IPS-20b (cell line): ENCODE results near the gene HMGXB4.
"Not testable (repeated sequence)": the region's sequence is repeated elsewhere in the genome, so short reads cannot be mapped to it uniquely, and the experiment has no call there.

Source experiments
- H3K27ac ChIP-seq: one replicate; pipeline ENCODE4 v1.5.1; 2013; ENCODE audit warnings: low read length
- H3K27me3 ChIP-seq: 2 replicates; pipeline ENCODE4 v1.6.1; 2013; ENCODE audit warnings: mild to moderate bottlenecking, low read length, inconsistent platforms; ENCODE audit not compliant: insufficient read depth
- H3K36me3 ChIP-seq: 2 replicates; pipeline ENCODE4 v1.6.1; 2013; ENCODE audit warnings: low read depth, mild to moderate bottlenecking, inconsistent platforms, low read length, moderate library complexity; ENCODE audit not compliant: insufficient read depth
- H3K4me1 ChIP-seq: 2 replicates; pipeline ENCODE4 v1.6.1; 2013; ENCODE audit warnings: mild to moderate bottlenecking, control low read depth, inconsistent platforms, low read length, moderate library complexity; ENCODE audit not compliant: insufficient read depth
- H3K4me3 ChIP-seq: 2 replicates; pipeline ENCODE4 v1.5.1; 2013; ENCODE audit warnings: mild to moderate bottlenecking, low read length, inconsistent platforms
- H3K9ac ChIP-seq: 2 replicates; pipeline ENCODE4 v1.6.1; 2013; ENCODE audit warnings: low read depth, mild to moderate bottlenecking, inconsistent platforms, low read length, moderate library complexity
- H3K9me3 ChIP-seq: 2 replicates; pipeline ENCODE4 v1.6.1; 2013; ENCODE audit warnings: mild to moderate bottlenecking, low read depth, low read length, inconsistent platforms; ENCODE audit not compliant: insufficient read depth

HMGXB4 gene

GRCh38 chr22:35225010-35225409 is 32.3 kb upstream of the HMGXB4 start:
- Histone ChIP-seq H3K27ac (no peak overlapping the region), H3K9ac (no peak overlapping the region), H3K9me3 (no peaks in the 10 kb centered on the region), H3K27me3 (no peaks in the 10 kb centered on the region), H3K36me3 (no peaks in the 10 kb centered on the region), H3K4me1 (peaks cover 4% of the 10 kb centered on the region; the same call in 1 of the 2 replicates), H3K4me3 (no peak overlapping the region)

GRCh38 chr22:35226958-35227647 is 30.2 kb upstream of the HMGXB4 start:
- Histone ChIP-seq H3K9ac (no peak overlapping the region), H3K4me1 (peaks cover 4% of the 10 kb centered on the region; the same call in 1 of the 2 replicates), H3K9me3 (no peaks in the 10 kb centered on the region), H3K27ac (no peak overlapping the region), H3K36me3 (no peaks in the 10 kb centered on the region), H3K27me3 (no peaks in the 10 kb centered on the region), H3K4me3 (no peak overlapping the region)

- Histone ChIP-seq H3K4me3 (no peak overlapping the region), H3K27ac (no peak overlapping the region)
Measured at GRCh38 chr22:35229865-35230264, 27.4 kb upstream of the HMGXB4 start.

GRCh38 chr22:35230417-35230816 is 26.9 kb upstream of the HMGXB4 start:
- Histone ChIP-seq H3K27me3 (no peaks in the 10 kb centered on the region), H3K36me3 (no peaks in the 10 kb centered on the region), H3K9me3 (no peaks in the 10 kb centered on the region; the same call in 1 of the 2 replicates), H3K4me1 (peaks cover 4% of the 10 kb centered on the region; the same call in 1 of the 2 replicates), H3K9ac (no peak overlapping the region), H3K27ac (no peak overlapping the region), H3K4me3 (no peak overlapping the region)

More at GRCh38 chr22:35229865-35230264, 27.4 kb upstream of the HMGXB4 start:
- H3K4me1 ChIP-seq: peaks cover 4% of the 10 kb centered on the region; the same call in 1 of the 2 replicates
- no peaks in the 10 kb centered on the region for H3K9me3 ChIP-seq
- no peaks in the 10 kb centered on the region for H3K36me3 ChIP-seq
- no peaks in the 10 kb centered on the region for H3K27me3 ChIP-seq
- no peak overlapping the region for H3K9ac ChIP-seq

- H3K4me1 ChIP-seq: peaks cover 4% of the 10 kb centered on the region; the same call in 1 of the 2 replicates
- H3K4me3 ChIP-seq: no peak overlapping the region
- H3K9ac ChIP-seq: no peak overlapping the region
- no peaks in the 10 kb centered on the region for H3K36me3 ChIP-seq
- no peaks in the 10 kb centered on the region; the same call in 1 of the 2 replicates for H3K9me3 ChIP-seq
- no peaks in the 10 kb centered on the region for H3K27me3 ChIP-seq
- H3K27ac ChIP-seq: no peak overlapping the region
Measured at GRCh38 chr22:35230839-35231584, 26.3 kb upstream of the HMGXB4 start.

GRCh38 chr22:35231585-35232084 is 25.7 kb upstream of the HMGXB4 start:
- H3K9ac ChIP-seq: no peak overlapping the region
- no peaks in the 10 kb centered on the region for H3K36me3 ChIP-seq
- no peaks in the 10 kb centered on the region; the same call in 1 of the 2 replicates for H3K9me3 ChIP-seq
- peaks cover 4% of the 10 kb centered on the region; the same call in 1 of the 2 replicates for H3K4me1 ChIP-seq
- no peak overlapping the region for H3K27ac ChIP-seq
- no peaks in the 10 kb centered on the region for H3K27me3 ChIP-seq
- no peak overlapping the region for H3K4me3 ChIP-seq

GRCh38 chr22:35238749-35239148 is 18.5 kb upstream of the HMGXB4 start:
- not testable (repeated sequence) for H3K4me1 ChIP-seq, H3K27ac ChIP-seq, H3K9ac ChIP-seq, H3K4me3 ChIP-seq, H3K9me3 ChIP-seq, H3K36me3 ChIP-seq, H3K27me3 ChIP-seq

- not testable (repeated sequence) for H3K9ac ChIP-seq, H3K4me1 ChIP-seq, H3K4me3 ChIP-seq, H3K27ac ChIP-seq, H3K9me3 ChIP-seq, H3K36me3 ChIP-seq, H3K27me3 ChIP-seq
Measured at GRCh38 chr22:35244507-35244906, 12.8 kb upstream of the HMGXB4 start.

- Histone ChIP-seq H3K9me3 (no peaks in the 10 kb centered on the region), H3K4me3 (no peak overlapping the region), H3K4me1 (no peaks in the 10 kb centered on the region), H3K27ac (no peak overlapping the region), H3K27me3 (no peaks in the 10 kb centered on the region), H3K9ac (no peak overlapping the region), H3K36me3 (no peaks in the 10 kb centered on the region)
Measured at GRCh38 chr22:35250156-35250555, 7.1 kb upstream of the HMGXB4 start.

GRCh38 chr22:35253946-35254345 is 3.3 kb upstream of the HMGXB4 start:
- Histone ChIP-seq H3K4me1 (peaks cover 3% of the 10 kb centered on the region; the same call in 1 of the 2 replicates), H3K36me3 (peaks cover 2% of the 10 kb centered on the region; the same call in 1 of the 2 replicates), H3K4me3 (no peak overlapping the region), H3K9me3 (no peaks in the 10 kb centered on the region), H3K27ac (no peak overlapping the region), H3K27me3 (no peaks in the 10 kb centered on the region), H3K9ac (no peak overlapping the region)

GRCh38 chr22:35257002-35257320 is 332 bp upstream of the HMGXB4 start:
- Histone ChIP-seq H3K9ac (peak overlapping the region; percentile 97), H3K27ac (peak overlapping the region; percentile 75), H3K27me3 (no peaks in the 10 kb centered on the region), H3K4me1 (peaks cover 3% of the 10 kb centered on the region; the same call in 1 of the 2 replicates), H3K9me3 (no peaks in the 10 kb centered on the region), H3K4me3 (peak overlapping the region; percentile 81), H3K36me3 (peaks cover 17% of the 10 kb centered on the region)
